Measurements from ENCODE around the gene CEMIP.

CEMIP gene

DNA sequence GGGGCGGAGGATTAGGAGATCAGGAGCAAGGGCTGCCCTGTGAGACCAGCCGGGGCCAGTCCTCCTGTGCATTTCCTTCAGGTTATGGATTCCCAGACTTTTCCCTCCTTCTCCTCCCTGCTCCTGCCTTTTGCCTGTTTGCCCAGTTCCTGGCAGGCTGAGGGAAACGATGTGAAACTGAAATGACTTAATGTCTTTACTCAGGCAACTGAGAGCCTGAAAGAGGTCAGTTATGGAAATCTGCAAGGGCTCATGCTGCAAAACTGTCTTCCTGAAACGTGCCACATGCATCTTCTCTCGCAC is 153.3 kb downstream of the CEMIP start:
- DNase-seq (ENCODE audit: low spot score), result no peak

- no peak for DNase-seq (ENCODE audit: low spot score)
These were observed 153.8 kb downstream of the CEMIP start for GRCh38 chr15:80932989-80933388.

- DNase-seq (ENCODE audit: low spot score), result no peak
These were observed 155.6 kb downstream of the CEMIP start for GRCh38 chr15:80934761-80935221.

GRCh38 chr15:80936288-80937078 is 157.3 kb downstream of the CEMIP start:
- DNase-seq (ENCODE audit: low spot score), result no peak

DNA sequence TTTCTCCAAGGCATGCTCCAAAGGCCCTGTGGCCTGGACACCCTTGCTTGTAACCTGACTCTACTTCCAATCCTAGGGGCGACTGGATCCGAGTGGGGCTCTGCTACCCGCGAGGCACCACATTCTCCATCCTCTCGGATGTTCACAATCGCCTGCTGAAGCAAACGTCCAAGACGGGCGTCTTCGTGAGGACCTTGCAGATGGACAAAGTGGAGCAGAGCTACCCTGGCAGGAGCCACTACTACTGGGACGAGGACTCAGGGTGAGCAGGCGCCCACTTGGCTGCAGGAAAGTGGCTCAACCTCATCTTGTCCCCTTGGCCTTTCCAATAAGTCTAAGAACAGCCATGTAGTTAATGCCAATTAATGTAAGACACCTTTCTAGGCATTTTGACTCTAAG is 158.5 kb downstream of the CEMIP start:
- DNase-seq (ENCODE audit: low spot score), result no peak

- DNase-seq (ENCODE audit: low spot score), result no peak
These were observed 160.0 kb downstream of the CEMIP start for GRCh38 chr15:80939216-80939615.

- DNase-seq (ENCODE audit: low spot score), result no peak
These were observed 161.2 kb downstream of the CEMIP start for GRCh38 chr15:80940331-80940730.

- no peak for DNase-seq (ENCODE audit: low spot score)
These were observed 161.7 kb downstream of the CEMIP start for GRCh38 chr15:80940851-80941250.

GRCh38 chr15:80942266-80942665 is 163.1 kb downstream of the CEMIP start:
- DNase-seq (ENCODE audit: low spot score), result no peak

DNA sequence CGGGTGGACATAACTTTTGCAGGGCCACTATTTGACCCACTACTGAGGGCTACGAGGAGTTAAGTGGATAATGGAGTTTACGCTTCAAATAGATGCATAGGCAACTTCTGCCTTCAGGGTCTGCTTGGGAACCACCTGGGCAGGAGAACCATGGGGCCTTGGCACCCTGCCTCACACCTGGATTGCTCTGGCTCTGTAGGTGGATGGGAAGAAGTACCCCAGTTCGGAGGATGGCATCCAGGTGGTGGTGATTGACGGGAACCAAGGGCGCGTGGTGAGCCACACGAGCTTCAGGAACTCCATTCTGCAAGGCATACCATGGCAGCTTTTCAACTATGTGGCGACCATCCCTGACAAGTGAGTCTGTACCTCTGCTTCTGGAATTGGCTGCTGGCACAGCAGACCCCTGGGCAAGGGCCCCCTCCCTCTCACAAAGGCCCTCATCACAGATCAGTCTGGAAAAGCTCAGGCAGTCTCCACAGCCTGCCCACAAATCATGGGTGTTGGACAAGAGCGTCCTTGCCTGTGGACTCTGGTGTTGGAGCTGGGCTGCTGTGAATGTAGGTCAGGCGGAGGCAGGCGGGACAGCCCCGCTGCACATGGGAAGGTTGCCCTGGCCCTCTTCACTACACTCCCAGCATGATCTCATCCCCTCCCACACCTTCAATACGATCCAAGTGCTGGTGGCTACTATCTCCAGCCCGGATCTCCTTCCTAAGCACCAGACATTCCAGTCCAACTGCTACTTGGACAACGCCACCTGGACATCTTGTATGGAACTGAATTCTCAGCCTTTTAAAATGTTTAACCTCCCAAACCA is 163.8 kb downstream of the CEMIP start:
- no peak for DNase-seq (ENCODE audit: low spot score)

DNA sequence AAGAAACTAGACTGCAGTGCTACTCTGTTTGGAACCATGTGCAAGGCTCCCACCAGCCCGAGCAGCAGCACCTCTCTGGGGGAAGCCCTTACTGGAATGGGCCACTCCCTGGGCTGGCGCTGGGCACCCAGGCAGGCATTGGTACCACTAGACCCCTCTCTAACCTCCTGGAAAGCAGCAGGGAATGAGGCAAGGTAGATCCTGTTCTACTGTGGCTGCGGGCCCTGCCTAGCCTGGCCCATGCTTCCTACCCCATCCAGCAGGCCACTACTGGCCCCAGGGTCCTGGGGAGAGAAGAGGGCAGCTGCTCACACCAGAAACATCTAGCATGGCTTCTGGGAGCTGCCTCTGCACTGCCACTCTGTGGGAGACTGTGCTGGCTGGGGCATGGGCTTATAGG is 165.6 kb downstream of the CEMIP start:
- no peak for DNase-seq (ENCODE audit: low spot score)

DNA sequence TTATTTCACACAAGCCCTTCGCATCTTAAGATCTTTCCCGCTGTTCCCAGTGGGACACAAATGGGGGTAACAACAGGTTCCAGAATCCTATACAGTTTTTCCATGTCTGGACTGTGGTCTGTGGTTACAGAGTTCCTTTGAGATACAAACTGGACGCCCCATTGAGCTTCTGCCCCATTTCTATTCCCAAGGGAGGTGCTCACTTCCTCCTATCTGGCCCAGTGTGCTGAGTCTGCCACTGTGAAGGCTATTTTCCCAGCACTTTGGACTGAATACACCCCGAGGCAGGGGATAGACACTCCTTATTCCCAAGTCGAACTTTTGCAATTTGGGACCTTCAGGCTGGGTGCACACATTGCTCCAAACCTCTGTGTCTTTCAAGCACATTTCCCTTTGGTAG is 166.4 kb downstream of the CEMIP start:
- no peak for DNase-seq (ENCODE audit: low spot score)

GRCh38 chr15:80946576-80946975 is 167.4 kb downstream of the CEMIP start:
- no peak for DNase-seq (ENCODE audit: low spot score)

- no peak for DNase-seq (ENCODE audit: low spot score)
These were observed 169.6 kb downstream of the CEMIP start for GRCh38 chr15:80948651-80949292.

DNA sequence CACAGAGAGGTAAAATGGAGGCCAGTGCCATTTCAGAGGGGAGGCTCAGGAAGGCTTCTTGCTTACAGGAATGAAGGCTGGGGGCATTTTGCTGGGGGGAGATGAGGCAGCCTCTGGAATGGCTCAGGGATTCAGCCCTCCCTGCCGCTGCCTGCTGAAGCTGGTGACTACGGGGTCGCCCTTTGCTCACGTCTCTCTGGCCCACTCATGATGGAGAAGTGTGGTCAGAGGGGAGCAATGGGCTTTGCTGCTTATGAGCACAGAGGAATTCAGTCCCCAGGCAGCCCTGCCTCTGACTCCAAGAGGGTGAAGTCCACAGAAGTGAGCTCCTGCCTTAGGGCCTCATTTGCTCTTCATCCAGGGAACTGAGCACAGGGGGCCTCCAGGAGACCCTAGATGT is 170.6 kb downstream of the CEMIP start:
- DNase-seq (ENCODE audit: low spot score), result no peak

GRCh38 chr15:80950291-80951078 is 171.3 kb downstream of the CEMIP start:
- no peak for DNase-seq (ENCODE audit: low spot score)

DNA sequence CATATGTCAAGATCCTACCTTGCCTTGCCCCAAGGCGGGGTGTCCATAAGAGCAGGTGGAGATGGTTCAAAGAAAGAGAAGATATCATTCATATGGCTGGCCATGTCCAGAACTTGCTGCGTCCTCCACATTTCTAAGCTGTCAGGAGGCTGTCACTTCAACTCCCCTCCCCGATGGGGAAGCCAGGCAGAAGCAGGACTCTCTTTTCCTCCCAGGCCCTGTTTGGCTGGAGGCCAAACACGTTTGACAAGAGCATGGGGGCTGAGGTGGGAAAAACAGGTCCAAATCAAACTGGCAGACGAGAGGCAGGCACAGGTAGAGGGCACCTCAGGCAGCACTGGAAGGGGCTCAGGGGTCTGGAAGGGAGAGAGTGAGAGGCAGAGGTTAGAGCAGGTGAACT is 172.8 kb downstream of the CEMIP start:
- no peak for DNase-seq (ENCODE audit: low spot score)

DNA sequence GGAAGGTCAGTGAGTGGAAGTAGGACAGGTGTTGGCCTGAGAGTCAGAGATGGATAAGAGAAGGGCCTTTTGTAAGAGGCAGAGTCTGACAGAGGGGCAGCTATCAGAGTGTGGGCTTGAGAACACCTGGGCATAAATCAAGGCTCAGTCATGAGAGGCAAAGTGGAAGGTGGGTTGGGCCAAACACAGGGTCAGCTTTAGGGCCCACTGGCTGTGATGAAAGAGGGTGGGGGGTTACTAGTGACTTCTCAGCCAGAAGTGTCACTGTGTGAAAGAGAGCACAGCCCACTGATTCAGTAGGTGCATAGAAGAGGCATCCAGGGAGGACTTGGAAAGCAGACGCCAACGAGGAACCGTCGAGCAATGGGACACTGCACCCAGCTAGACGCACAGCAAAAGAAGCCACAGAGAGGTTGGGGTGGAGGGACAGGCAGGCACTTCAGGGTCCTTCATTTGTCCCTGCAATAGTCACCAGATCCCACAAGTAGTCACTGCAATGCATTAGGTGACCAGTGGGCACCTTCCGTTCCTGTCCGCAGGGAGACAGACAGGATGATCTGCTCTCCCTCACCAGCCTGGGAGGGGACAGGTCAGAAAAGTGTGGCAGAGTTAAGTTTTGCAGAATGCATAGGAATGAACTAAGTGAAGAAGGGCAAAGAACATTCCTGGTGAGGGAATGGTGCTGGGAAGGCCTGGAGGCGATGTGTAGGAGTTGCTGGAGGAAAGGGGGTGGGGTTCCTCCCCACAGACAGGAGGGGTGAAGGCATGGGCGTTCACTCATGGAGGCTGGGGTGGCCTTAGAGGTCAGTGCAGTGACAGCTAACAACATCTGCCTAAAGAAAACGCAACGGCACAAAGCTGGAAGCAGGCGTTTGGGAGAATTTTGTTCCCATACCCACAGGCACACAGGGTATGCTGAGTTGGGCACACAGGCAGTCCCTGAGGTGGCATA is 174.1 kb downstream of the CEMIP start:
- no peak for DNase-seq (ENCODE audit: low spot score)

GRCh38 chr15:80953953-80954778 is 175.0 kb downstream of the CEMIP start:
- DNase-seq (ENCODE audit: low spot score), result no peak

Measured in CD4-positive, alpha-beta T cell treated with Interleukin-15 for 4 hours (primary cell).